Measurements from ENCODE around the gene KCTD21.

The KCTD21 gene

DNA sequence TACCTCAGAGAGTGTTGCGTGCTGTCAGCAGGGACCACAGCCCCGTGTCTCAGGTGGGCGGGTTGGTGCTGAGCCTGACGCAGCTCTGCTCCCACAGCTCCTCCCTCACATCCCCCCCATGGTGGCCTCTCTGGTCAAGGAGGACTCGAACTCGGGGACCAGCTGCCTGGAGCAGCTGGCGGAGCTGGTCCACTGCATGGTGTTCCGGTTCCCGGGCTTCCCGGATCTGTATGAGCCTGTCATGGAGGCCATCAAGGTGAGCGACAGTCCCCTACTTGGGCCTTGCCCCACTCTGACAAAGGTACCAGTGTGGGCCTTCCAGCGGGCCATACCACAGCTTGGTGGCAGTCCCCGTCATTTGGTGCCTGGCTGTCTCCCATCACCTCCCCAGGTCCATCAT, 12.1 kb upstream of the KCTD21 start:
- DNase-seq (ENCODE audit: low spot score) = no peak

- no peak for DNase-seq (ENCODE audit: low spot score)
These were observed 11.6 kb upstream of the KCTD21 start for GRCh38 chr11:78200061-78200460.

GRCh38 chr11:78199653-78200015, 11.2 kb upstream of the KCTD21 start:
- DNase-seq (ENCODE audit: low spot score) = no peak

- DNase-seq (ENCODE audit: low spot score) = no peak
These were observed 10.7 kb upstream of the KCTD21 start for GRCh38 chr11:78199015-78199652.

DNA sequence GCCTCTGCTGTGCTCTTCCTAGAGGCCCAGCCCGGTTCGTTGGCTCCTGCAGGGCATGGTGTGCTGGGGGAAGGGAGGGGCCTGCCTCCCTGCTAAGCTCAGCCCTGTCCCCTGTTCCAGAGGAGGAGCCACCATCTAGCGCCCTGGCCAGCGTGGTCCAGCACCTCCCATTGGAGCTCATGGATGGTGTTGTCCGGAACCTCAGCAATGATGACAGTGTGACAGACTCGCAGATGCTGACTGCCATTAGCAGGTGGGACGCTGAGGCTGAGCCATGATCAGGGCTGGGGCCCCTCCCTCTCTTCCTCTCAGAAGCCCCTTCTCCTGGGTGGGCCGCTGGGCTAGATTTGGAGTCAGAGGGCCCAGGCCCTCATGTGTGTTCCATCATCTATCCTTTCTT, 9.4 kb upstream of the KCTD21 start:
- DNase-seq (ENCODE audit: low spot score) = no peak

GRCh38 chr11:78196661-78197091, 8.2 kb upstream of the KCTD21 start:
- no peak for DNase-seq (ENCODE audit: low spot score)

DNA sequence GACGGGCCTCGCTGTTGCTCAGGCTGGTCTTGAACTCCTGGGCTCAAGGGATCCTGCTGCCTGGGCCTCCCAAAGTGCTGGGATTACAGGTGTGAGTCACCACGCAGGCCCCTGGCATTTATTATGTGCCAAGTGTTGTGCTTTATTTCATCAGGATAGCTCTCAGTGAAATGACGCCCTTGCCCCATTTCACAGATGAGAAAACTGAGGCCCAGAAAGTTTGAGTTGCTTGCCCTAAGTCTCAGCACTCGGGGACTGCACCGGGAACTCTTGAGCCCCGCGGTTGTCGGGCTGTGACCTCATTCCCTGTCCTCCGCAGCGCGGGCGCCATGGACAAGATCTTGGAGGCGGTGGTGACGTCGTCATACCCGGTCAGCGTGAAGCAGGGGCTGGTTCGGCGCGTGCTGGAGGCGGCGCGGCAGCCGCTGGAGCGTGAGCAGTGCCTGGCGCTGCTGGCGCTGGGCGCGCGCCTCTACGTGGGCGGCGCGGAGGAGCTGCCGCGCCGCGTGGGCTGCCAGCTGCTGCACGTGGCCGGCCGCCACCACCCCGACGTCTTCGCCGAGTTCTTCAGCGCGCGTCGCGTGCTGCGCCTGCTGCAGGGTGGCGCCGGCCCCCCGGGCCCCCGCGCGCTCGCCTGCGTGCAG, 7.6 kb upstream of the KCTD21 start:
- DNase-seq (ENCODE audit: low spot score) = no peak

DNA sequence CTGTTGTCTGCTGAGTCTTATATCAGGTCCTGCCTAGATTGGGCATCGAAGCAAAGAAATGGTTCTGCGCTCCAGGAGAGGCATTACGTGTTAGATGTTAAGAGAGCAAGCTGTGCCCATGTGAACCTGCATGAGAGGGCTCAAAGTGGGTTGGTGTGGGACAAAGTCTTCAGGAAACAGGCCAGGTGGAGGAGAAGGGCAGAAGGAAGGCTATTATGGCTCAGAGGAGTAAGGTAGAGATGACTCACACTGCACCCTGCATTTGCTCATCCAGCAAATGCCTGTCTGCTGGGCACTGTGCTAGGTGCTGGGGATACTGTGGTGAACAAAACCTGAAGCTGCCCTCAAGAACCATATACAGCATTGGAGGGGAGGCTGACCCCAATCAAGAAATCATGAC, 6.1 kb upstream of the KCTD21 start:
- peak; percentile 60 for DNase-seq (ENCODE audit: low spot score)

- no peak for DNase-seq (ENCODE audit: low spot score)
These were observed 5.4 kb upstream of the KCTD21 start for GRCh38 chr11:78193806-78194205.

DNA sequence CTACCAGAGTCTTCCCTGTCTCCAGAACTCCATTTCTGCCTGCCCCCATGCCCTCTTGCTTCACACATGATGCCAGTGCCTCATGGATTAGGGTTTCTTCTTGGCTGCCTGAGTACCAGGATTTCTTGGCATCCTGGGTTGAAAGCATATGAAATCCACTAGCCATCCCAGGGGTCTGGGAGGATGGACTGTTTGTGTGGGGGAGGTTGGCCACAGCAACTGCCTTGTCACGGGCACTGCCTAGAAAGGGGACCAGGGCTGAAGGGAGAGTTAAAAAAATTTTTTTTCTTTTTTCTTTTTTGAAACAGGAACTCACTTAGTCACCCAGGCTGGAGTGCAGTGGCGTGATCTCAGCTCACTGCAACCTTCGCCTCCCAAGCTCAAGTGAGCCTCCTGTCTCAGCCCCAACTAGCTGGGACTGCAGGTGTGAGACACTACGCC, 4.5 kb upstream of the KCTD21 start:
- no peak for DNase-seq (ENCODE audit: low spot score)

- no peak for DNase-seq (ENCODE audit: low spot score)
These were observed 3.8 kb upstream of the KCTD21 start for GRCh38 chr11:78192223-78192719.

DNA sequence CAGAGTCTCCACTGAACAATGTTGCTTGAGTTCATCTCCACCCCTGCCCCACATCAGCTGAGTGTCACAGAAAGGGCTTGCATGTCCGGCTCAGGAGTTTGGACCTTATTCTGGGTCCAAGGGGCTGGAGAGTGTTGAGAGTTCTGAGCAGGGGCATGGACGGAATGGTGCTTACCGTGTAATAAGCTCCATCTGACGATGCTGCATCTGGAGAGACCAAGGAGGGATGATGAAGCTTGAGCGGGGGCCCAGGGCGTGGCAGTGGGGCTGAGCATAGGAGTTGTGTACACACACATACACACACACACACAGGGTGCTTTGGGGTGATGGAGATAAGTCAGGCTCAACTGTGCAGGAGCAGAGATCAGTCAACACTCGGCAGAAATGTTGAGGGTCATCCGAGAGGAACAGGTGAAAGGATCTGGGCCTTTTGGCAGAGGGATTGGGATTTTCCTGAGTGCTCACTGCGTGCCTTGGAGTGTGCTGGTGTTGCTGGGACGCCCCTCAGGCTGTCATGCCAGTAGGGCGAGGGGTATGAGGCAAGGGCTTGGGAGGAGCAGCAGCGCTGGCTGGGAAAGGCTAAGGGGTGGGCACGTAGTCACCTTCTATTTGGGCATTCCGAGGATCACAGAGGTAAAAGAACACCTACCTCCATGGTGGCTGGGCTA, 2.6 kb upstream of the KCTD21 start:
- no peak for DNase-seq (ENCODE audit: low spot score)

- no peak for DNase-seq (ENCODE audit: low spot score)
These were observed 1.9 kb upstream of the KCTD21 start for GRCh38 chr11:78190374-78190773.

- no peak for DNase-seq (ENCODE audit: low spot score)
These were observed 1.4 kb upstream of the KCTD21 start for GRCh38 chr11:78189851-78190250.

- DNase-seq (ENCODE audit: low spot score) = no peak
These were observed 823 bp upstream of the KCTD21 start for GRCh38 chr11:78189174-78189724.

- peak; percentile 55 for DNase-seq (ENCODE audit: low spot score)
These were observed 800 bp downstream of the KCTD21 start for GRCh38 chr11:78187366-78188285.

GRCh38 chr11:78181185-78181584, 7.2 kb downstream of the KCTD21 start:
- no peak for DNase-seq (ENCODE audit: low spot score)

DNA sequence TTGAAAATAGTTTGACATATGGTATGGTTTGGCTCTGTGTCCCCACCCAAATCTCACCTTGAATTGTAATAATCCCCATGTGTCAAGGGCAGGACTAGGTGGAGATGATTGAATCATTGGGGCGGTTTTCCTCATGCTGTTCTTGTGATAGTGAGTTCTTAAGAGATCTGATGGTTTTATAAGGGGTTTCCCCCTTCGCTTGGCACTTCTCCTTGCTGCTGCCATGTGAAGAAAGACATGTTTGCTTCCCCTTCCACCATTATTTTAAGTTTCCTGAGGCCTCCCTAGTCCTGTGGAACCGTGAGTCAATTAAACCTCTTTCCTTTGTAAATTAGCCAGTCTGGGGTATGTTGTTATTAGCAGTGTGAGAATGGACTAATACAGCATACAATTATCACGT, 7.7 kb downstream of the KCTD21 start:
- DNase-seq (ENCODE audit: low spot score) = no peak

- peak; percentile 61 for DNase-seq (ENCODE audit: low spot score)
These were observed 8.9 kb downstream of the KCTD21 start for GRCh38 chr11:78179459-78180071.

- no peak for DNase-seq (ENCODE audit: low spot score)
These were observed 11.2 kb downstream of the KCTD21 start for GRCh38 chr11:78177216-78177615.

- no peak for DNase-seq (ENCODE audit: low spot score)
These were observed 11.8 kb downstream of the KCTD21 start for GRCh38 chr11:78176605-78177141.
